A549 (cell line): ENCODE results near the gene C19orf67. TPM values are rescaled to one million over a fixed set of nuclear protein-coding genes. Genes with fewer than 3 reads are reported as not detected.

Experiments used
- ATAC-seq, 2 experiments: fragments of 200-7000 bp in 1 of 2; fragments of >200 bp in 1 of 2; cut with Nextera tagmentation in 1 of 2; cut with Tn5 transposase in 1 of 2; 3 replicates each; pipeline versions ENCODE4 v1.8.0 to v1.9.1; 2018 to 2020; ENCODE audit warnings: mild to moderate bottlenecking in 1 of 2, moderate library complexity in 1 of 2
- CTCF ChIA-PET: fragments of 300-600 bp; sonication (Branson Sonifier 250); formaldehyde crosslinking; extraction: SDS; loops from one replicate; lab custom pipeline; 2021; ENCODE audit warnings: antibody characterized with exemption, inconsistent platforms; lab: Yijun Ruan, JAX
- POLR2A ChIA-PET: fragments of 350-600 bp; formaldehyde crosslinking; extraction: SDS; loops from one replicate; lab custom pipeline; 2021; ENCODE audit warnings: antibody characterized with exemption, inconsistent platforms; lab: Yijun Ruan, JAX
- DNase-seq, 2 experiments: peaks; one replicate each; pipeline versions ENCODE4 v3.0.0 to v3.0.0-alpha.2; 2011 to 2016; ENCODE audit warnings: low read depth in 1 of 2, low spot score in 1 of 2
- FAIRE-seq: peaks from 2 replicates; lab custom pipeline; 2011; peaks lifted over from hg19 to GRCh38; lab: Jason Lieb, UNC
- H3K27ac ChIP-seq, 2 experiments: fragments of >200 bp; sonication (Bioruptor Twin); formaldehyde crosslinking; 3 replicates each; pipeline ENCODE4 v1.5.1; 2016 to 2017
- H3K4me1 ChIP-seq: fragments of >200 bp; sonication (Bioruptor Twin); formaldehyde crosslinking; 3 replicates; pipeline ENCODE4 v1.6.1; 2016
- H3K4me2 ChIP-seq: fragments of >200 bp; sonication (Bioruptor Twin); formaldehyde crosslinking; 3 replicates; pipeline ENCODE4 v1.6.1; 2016
- H3K4me3 ChIP-seq: fragments of >200 bp; sonication (Bioruptor Twin); formaldehyde crosslinking; 3 replicates; pipeline ENCODE4 v1.5.1; 2016
- H3K9me3 ChIP-seq: fragments of >200 bp; sonication (Bioruptor Twin); formaldehyde crosslinking; 3 replicates; pipeline ENCODE4 v1.6.1; 2016
- ATOH8 ChIP-seq: fragments of 250-450 bp; sonication (Bioruptor Pico); IDR thresholded peaks from 2 replicates; pipeline ENCODE4 v1.5.0; 2020; ENCODE audit warnings: low read depth, mild to moderate bottlenecking, moderate library complexity
- CBX8 ChIP-seq: fragments of 200-600 bp; sonication (generic); IDR thresholded peaks from 2 replicates; pipeline ENCODE4 v1.6.1; 2016
- CHD2 ChIP-seq: fragments of 150-350 bp; IDR thresholded peaks from 2 replicates; pipeline ENCODE4 v1.6.1; 2014; ENCODE audit warnings: low read length; ENCODE audit not compliant: partially characterized antibody
- JUN ChIP-seq, 2 experiments: fragments of >200 bp; sonication (Bioruptor Twin); formaldehyde crosslinking; IDR thresholded peaks; 2 replicates in 1 of 2; 3 replicates in 1 of 2; pipeline ENCODE4 v1.6.1; 2016 to 2017
- NPAS2 ChIP-seq: fragments of 250-450 bp; sonication (Bioruptor Pico); IDR thresholded peaks from 2 replicates; pipeline ENCODE4 v1.8.0; 2022; ENCODE audit warnings: mild to moderate bottlenecking, moderate library complexity, borderline replicate concordance
- PBX3 ChIP-seq: IDR thresholded peaks from 2 replicates; pipeline ENCODE4 v1.6.1; 2012
- PHF8 ChIP-seq: fragments of 200-600 bp; sonication (generic); IDR thresholded peaks from 2 replicates; pipeline ENCODE4 v1.6.1; 2016; ENCODE audit warnings: low read depth, mild to moderate bottlenecking, antibody characterized with exemption, moderate library complexity, borderline replicate concordance
- REST ChIP-seq: fragments of 200-600 bp; sonication (generic); IDR thresholded peaks from 2 replicates; pipeline ENCODE4 v1.6.1; 2016; ENCODE audit warnings: antibody characterized with exemption, mild to moderate bottlenecking, moderate library complexity
- RFX5 ChIP-seq: fragments of 450-650 bp; IDR thresholded peaks from 2 replicates; pipeline ENCODE4 v1.7.1; 2014; ENCODE audit warnings: antibody characterized with exemption, mild to moderate bottlenecking, moderate library complexity
- ZNF302 ChIP-seq: fragments of 250-450 bp; sonication (Bioruptor Pico); IDR thresholded peaks from 2 replicates; pipeline ENCODE4 v1.9.0; 2021; ENCODE audit warnings: inconsistent platforms, mild to moderate bottlenecking, moderate library complexity
- WGBS: methylation state at CpG from one replicate; pipeline ENCODE4 v1.1.6; 2017; ENCODE audit errors: missing lambda C conversion rate; 5-methylcytosine and 5-hydroxymethylcytosine counted together
- polyA plus RNA-seq, 4 experiments: library from polyadenylated mRNA; depleted of rRNA in 3 of 4; stranded (reverse); fragments of >200 nt; fragmentation: RNase III in 1 of 4; extraction: RNeasy Plus Mini Kit Qiagen cat#74134 plus additional on column Dnase treatment in 1 of 4; gene quantifications; 2 replicates in 3 of 4; 3 replicates in 1 of 4; pipeline ENCODE4 v1.2.3, GENCODE V29; 2011 to 2017

The C19orf67 gene
- polyA plus RNA-seq, 2 of the 4 experiments (the other 2 are of a cell fraction), result not detected

GRCh38 chr19:14118165-14119051 is 32.8 kb upstream of the C19orf67 start:
- FAIRE-seq, result no peak

DNA sequence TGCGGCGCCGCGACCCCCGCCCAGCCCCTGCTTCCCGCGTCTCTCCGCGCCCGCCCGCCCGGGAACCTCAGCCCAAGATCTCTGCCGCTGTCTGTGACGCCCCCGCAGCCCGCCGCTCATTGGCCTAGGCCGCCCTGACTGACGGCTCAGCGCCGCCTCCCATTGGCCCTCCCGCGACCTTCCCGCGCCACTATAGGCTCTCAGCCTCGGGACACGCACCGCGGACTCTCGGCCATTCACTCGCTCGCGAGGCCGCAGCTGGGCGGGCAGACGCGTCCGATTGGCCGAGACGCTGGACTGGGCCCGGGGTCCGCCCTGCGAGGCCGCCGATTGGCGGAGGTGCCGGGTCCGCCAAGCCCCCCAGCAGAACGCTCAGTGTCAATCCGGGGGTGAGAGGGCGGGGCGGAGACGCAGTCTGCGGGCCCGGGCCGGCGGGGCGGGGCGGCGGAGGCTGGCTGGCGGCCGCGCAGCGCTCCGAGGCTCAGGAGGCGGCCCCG is 32.1 kb upstream of the C19orf67 start, which contains the start of gene PRKACA:
PRKACA (minus strand) TSS at position 95 of the 497 bp plus-strand sequence. CDS start 215 bp downstream, outside the sequence.
- peak within 1 kb of the TSS; percentile 92 to 96 for H3K27ac ChIP-seq
- H3K4me1 ChIP-seq, result peaks cover 26% of the 10 kb centered on the region
- TF ChIP-seq RFX5 (0 out of 2 replicates have a peak, but pooled peaks have one; percentile 57), PBX3 (peak; percentile 95), CBX8 (no peak), JUN (IDR thresholded peaks at IDR 0.05) (no peak), CHD2 (peak; percentile 48), REST (peak; percentile 46; the same call in 1 of the 2 replicates)
- H3K4me2 ChIP-seq, result peak within 1 kb of the TSS; percentile 96
- FAIRE-seq, result no peak
- WGBS, result no CpG with 5 or more reads among the region's 67 CpGs
- ChIA-PET CTCF (interaction anchor here (1.0 kb wide), 1 partner anchor 19 kb away, joined by 4 read pairs; the partner anchor contains the start of gene ASF1B), POLR2A (interaction anchor here (0.6 to 1.3 kb wide), 3 partner anchors 14 to 266 kb away, joined by 4 to 8 read pairs (median 5); partner anchors contain the start of gene ASF1B)
- peak; percentile 96 to 99 for ATAC-seq
- peak within 1 kb of the TSS; percentile 75 for H3K4me3 ChIP-seq
- peak; percentile 92 to 97 for DNase-seq
- H3K9me3 ChIP-seq, result no peaks in the 10 kb centered on the region

More at GRCh38 chr19:14118165-14119051, 32.8 kb upstream of the C19orf67 start:
- peak overlapping the region; percentile 92 to 96 for H3K27ac ChIP-seq
- CTCF ChIA-PET, result interaction anchor here (1.0 to 2.3 kb wide), 2 partner anchors 18 kb away, joined by 4 to 10 read pairs; partner anchors contain the start of gene ASF1B
- peak overlapping the region; percentile 89 for H3K4me2 ChIP-seq
- POLR2A ChIA-PET, result interaction anchor here (0.6 to 1.3 kb wide), 4 partner anchors 13 to 265 kb away, joined by 3 to 8 read pairs (median 4); partner anchors contain the start of gene ASF1B
- peak; percentile 39; the same call in 1 of the 2 replicates for TF ChIP-seq PHF8
- no peak for TF ChIP-seq REST
- TF ChIP-seq RFX5, result no peak
- TF ChIP-seq NPAS2 (CRISPR knock-in tag), result no peak
- no peak for TF ChIP-seq ZNF302
- TF ChIP-seq ATOH8 (CRISPR knock-in tag), result 0 out of 2 replicates have a peak, but pooled peaks have one; percentile 17
- TF ChIP-seq JUN (IDR thresholded peaks at IDR 0.05), result 0 out of 5 replicates have a peak, but pooled peaks of 1 of the 2 experiments have one; percentile 32
- no peaks in the 10 kb centered on the region for H3K9me3 ChIP-seq
- WGBS, result 47% methylated on average over 15 of the region's 61 CpGs
- peak in 1 of 2 experiments; percentile 2; a peak in 3 of 6 replicates for ATAC-seq
- DNase-seq, result no peak
- H3K4me3 ChIP-seq, result peak overlapping the region; percentile 50
- peaks cover 19% of the 10 kb centered on the region for H3K4me1 ChIP-seq
